SK-N-SH treated with all-trans-retinoic acid at 6 μM for 48 hours (cell line): ENCODE measurements around the gene LPAR3.

Experiments used
- ATAC-seq: fragments of 200-7000 bp; cut with Tn5 transposase; 3 replicates; pipeline ENCODE4 v1.9.1; 2020; ENCODE audit warnings: mild to moderate bottlenecking, moderate library complexity
- ARNTL ChIP-seq: fragments of 450-650 bp; formaldehyde crosslinking; IDR thresholded peaks from 2 replicates; pipeline ENCODE4 v1.5.0; 2020; ENCODE audit warnings: low read depth, mild to moderate bottlenecking, moderate library complexity, borderline replicate concordance
- BACH2 ChIP-seq: fragments of 250-450 bp; sonication (Bioruptor Pico); IDR thresholded peaks from 2 replicates; pipeline ENCODE4 v1.9.0; 2021; ENCODE audit warnings: mild to moderate bottlenecking, borderline replicate concordance
- CSDC2 ChIP-seq: fragments of 250-450 bp; sonication (Bioruptor Pico); IDR thresholded peaks from 2 replicates; pipeline ENCODE4 v1.5.0; 2020; ENCODE audit warnings: mild to moderate bottlenecking, moderate library complexity
- CSRNP3 ChIP-seq: fragments of 250-450 bp; sonication (Bioruptor Pico); IDR thresholded peaks from 2 replicates; pipeline ENCODE4 v1.5.1; 2021; ENCODE audit warnings: mild to moderate bottlenecking, moderate library complexity
- ESRRG ChIP-seq: fragments of 250-450 bp; sonication (Bioruptor Pico); IDR thresholded peaks from 2 replicates; pipeline ENCODE4 v1.6.1; 2021; ENCODE audit warnings: mild to moderate bottlenecking
- GLIS3 ChIP-seq: fragments of 250-450 bp; sonication (Bioruptor Pico); IDR thresholded peaks from 2 replicates; pipeline ENCODE4 v1.5.0; 2020; ENCODE audit warnings: mild to moderate bottlenecking, moderate library complexity
- PATZ1 ChIP-seq: fragments of 250-450 bp; sonication (Bioruptor Pico); IDR thresholded peaks from 2 replicates; pipeline ENCODE4 v1.8.0; 2020; ENCODE audit warnings: mild to moderate bottlenecking, moderate library complexity, borderline replicate concordance
- PPARA ChIP-seq: fragments of 250-450 bp; sonication (Bioruptor Pico); IDR thresholded peaks from 2 replicates; pipeline ENCODE4 v1.5.0; 2020; ENCODE audit warnings: mild to moderate bottlenecking, borderline replicate concordance
- RARB ChIP-seq: fragments of 250-450 bp; sonication (Bioruptor Pico); IDR thresholded peaks from 2 replicates; pipeline ENCODE4 v1.8.0; 2021; ENCODE audit warnings: mild to moderate bottlenecking, moderate library complexity
- SNAI2 ChIP-seq: fragments of 250-450 bp; sonication (Bioruptor Pico); IDR thresholded peaks from 2 replicates; pipeline ENCODE4 v1.5.0; 2020; ENCODE audit warnings: mild to moderate bottlenecking, moderate library complexity
- TCF4 ChIP-seq: fragments of 250-450 bp; sonication (Bioruptor Pico); IDR thresholded peaks from 2 replicates; pipeline ENCODE4 v1.8.0; 2021; ENCODE audit warnings: mild to moderate bottlenecking, moderate library complexity, borderline replicate concordance
- TOX ChIP-seq: fragments of 250-450 bp; sonication (Bioruptor Pico); IDR thresholded peaks from 2 replicates; pipeline ENCODE4 v1.8.0; 2021; ENCODE audit warnings: mild to moderate bottlenecking, moderate library complexity, borderline replicate concordance
- ZC3H10 ChIP-seq: fragments of 250-450 bp; sonication (Bioruptor Pico); IDR thresholded peaks from 2 replicates; pipeline ENCODE4 v1.5.1; 2021; ENCODE audit warnings: mild to moderate bottlenecking, moderate library complexity
- ZFP3 ChIP-seq: fragments of 250-450 bp; sonication (Bioruptor Pico); IDR thresholded peaks from 2 replicates; pipeline ENCODE4 v1.5.0; 2020; ENCODE audit warnings: mild to moderate bottlenecking, moderate library complexity
- ZFP30 ChIP-seq: fragments of 450-650 bp; formaldehyde crosslinking; IDR thresholded peaks from 2 replicates; pipeline ENCODE4 v1.5.0; 2022; ENCODE audit warnings: mild to moderate bottlenecking, moderate library complexity
- ZNF565 ChIP-seq: fragments of 450-650 bp; formaldehyde crosslinking; conservative IDR thresholded peaks from 2 replicates; pipeline ENCODE4 v1.5.0; 2020; ENCODE audit warnings: low read depth, mild to moderate bottlenecking, moderate library complexity
- ZNF70 ChIP-seq: fragments of 450-650 bp; formaldehyde crosslinking; IDR thresholded peaks from 2 replicates; pipeline ENCODE4 v1.5.0; 2020; ENCODE audit warnings: mild to moderate bottlenecking, moderate library complexity
- ZNF8 ChIP-seq: fragments of 450-650 bp; formaldehyde crosslinking; IDR thresholded peaks from 2 replicates; pipeline ENCODE4 v1.5.0; 2020; ENCODE audit warnings: mild to moderate bottlenecking, moderate library complexity
- TF ChIP-seq, protein P1 (sequence below): fragments of 250-450 bp; sonication (Bioruptor Pico); IDR thresholded peaks from 2 replicates; pipeline ENCODE4 v1.5.0; 2020; ENCODE audit warnings: mild to moderate bottlenecking, moderate library complexity
- TF ChIP-seq, protein P2 (sequence below): fragments of 250-450 bp; sonication (Bioruptor Pico); IDR thresholded peaks from 2 replicates; pipeline ENCODE4 v1.8.0; 2021; ENCODE audit warnings: low read depth, mild to moderate bottlenecking, moderate library complexity, borderline replicate concordance
- TF ChIP-seq, protein P3 (sequence below): fragments of 250-450 bp; sonication (Bioruptor Pico); IDR thresholded peaks from 2 replicates; pipeline ENCODE4 v1.5.1; 2020; ENCODE audit warnings: low read depth, mild to moderate bottlenecking, moderate library complexity

LPAR3 gene

DNA sequence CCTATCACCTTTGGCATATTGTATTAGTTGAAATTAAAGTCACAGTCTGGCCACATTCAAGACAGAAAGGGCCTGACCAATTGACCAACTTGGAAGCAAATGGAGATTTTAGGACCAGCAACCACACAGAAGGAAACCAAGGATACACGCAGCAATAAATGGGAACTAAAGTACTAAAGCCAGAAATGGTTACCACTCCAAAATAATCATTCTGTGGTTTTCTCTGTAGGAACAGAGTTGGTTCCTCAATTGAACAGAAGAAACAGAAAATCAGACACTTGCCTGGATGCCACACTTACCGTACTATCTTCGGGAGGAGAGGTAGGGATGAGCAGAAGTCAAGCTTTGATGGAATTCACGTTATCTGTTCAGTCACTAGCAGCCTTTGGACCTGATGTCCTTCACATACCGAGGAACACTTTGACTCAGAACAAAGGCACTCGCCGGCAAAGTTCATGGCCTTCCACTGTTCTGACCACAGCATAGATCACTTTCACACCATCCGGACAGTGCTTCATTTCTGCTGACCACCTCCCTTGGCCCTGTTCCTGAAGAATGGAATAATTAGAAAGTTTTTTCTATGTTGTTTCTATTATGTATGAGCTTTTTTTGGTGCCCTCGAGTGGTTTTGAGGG lies 96.9 kb downstream of the LPAR3 start:
- no peak for ATAC-seq

GRCh38 chr1:84795213-84795612 lies 97.8 kb downstream of the LPAR3 start:
- TF ChIP-seq RARB (no peak), ZC3H10 (CRISPR knock-in tag) (no peak), SNAI2 (CRISPR knock-in tag) (no peak), ZNF565 (CRISPR knock-in tag) (no peak), TCF4 (no peak), GLIS3 (no peak)

More for the DNA sequence above, 96.9 kb downstream of the LPAR3 start:
- no peak for TF ChIP-seq ZNF8 (CRISPR knock-in tag)
- no peak for TF ChIP-seq CSRNP3 (CRISPR knock-in tag)
- no peak for TF ChIP-seq CSDC2 (CRISPR knock-in tag)
- TF ChIP-seq RARB: no peak
- no peak for TF ChIP-seq SNAI2 (CRISPR knock-in tag)
- no peak for TF ChIP-seq ESRRG (CRISPR knock-in tag)
- no peak for TF ChIP-seq PPARA (CRISPR knock-in tag)
- TF ChIP-seq ZC3H10 (CRISPR knock-in tag): no peak
- no peak for TF ChIP-seq ZFP3 (CRISPR knock-in tag)
- TF ChIP-seq ARNTL (CRISPR knock-in tag): no peak
- TF ChIP-seq TOX (CRISPR knock-in tag): no peak
- TF ChIP-seq, protein P1, sequence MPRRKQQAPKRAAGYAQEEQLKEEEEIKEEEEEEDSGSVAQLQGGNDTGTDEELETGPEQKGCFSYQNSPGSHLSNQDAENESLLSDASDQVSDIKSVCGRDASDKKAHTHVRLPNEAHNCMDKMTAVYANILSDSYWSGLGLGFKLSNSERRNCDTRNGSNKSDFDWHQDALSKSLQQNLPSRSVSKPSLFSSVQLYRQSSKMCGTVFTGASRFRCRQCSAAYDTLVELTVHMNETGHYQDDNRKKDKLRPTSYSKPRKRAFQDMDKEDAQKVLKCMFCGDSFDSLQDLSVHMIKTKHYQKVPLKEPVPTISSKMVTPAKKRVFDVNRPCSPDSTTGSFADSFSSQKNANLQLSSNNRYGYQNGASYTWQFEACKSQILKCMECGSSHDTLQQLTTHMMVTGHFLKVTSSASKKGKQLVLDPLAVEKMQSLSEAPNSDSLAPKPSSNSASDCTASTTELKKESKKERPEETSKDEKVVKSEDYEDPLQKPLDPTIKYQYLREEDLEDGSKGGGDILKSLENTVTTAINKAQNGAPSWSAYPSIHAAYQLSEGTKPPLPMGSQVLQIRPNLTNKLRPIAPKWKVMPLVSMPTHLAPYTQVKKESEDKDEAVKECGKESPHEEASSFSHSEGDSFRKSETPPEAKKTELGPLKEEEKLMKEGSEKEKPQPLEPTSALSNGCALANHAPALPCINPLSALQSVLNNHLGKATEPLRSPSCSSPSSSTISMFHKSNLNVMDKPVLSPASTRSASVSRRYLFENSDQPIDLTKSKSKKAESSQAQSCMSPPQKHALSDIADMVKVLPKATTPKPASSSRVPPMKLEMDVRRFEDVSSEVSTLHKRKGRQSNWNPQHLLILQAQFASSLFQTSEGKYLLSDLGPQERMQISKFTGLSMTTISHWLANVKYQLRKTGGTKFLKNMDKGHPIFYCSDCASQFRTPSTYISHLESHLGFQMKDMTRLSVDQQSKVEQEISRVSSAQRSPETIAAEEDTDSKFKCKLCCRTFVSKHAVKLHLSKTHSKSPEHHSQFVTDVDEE (CRISPR knock-in tag): no peak
- no peak for TF ChIP-seq GLIS3
- TF ChIP-seq ZNF565 (CRISPR knock-in tag): no peak
- TF ChIP-seq, protein P2, sequence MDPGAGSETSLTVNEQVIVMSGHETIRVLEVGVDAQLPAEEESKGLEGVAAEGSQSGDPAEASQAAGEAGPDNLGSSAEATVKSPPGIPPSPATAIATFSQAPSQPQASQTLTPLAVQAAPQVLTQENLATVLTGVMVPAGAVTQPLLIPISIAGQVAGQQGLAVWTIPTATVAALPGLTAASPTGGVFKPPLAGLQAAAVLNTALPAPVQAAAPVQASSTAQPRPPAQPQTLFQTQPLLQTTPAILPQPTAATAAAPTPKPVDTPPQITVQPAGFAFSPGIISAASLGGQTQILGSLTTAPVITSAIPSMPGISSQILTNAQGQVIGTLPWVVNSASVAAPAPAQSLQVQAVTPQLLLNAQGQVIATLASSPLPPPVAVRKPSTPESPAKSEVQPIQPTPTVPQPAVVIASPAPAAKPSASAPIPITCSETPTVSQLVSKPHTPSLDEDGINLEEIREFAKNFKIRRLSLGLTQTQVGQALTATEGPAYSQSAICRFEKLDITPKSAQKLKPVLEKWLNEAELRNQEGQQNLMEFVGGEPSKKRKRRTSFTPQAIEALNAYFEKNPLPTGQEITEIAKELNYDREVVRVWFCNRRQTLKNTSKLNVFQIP (CRISPR knock-in tag): no peak
- TF ChIP-seq BACH2 (CRISPR knock-in tag): no peak
- TF ChIP-seq ZNF70 (CRISPR knock-in tag): no peak
- TF ChIP-seq, protein P3, sequence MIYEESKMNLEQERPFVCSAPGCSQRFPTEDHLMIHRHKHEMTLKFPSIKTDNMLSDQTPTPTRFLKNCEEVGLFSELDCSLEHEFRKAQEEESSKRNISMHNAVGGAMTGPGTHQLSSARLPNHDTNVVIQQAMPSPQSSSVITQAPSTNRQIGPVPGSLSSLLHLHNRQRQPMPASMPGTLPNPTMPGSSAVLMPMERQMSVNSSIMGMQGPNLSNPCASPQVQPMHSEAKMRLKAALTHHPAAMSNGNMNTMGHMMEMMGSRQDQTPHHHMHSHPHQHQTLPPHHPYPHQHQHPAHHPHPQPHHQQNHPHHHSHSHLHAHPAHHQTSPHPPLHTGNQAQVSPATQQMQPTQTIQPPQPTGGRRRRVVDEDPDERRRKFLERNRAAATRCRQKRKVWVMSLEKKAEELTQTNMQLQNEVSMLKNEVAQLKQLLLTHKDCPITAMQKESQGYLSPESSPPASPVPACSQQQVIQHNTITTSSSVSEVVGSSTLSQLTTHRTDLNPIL (CRISPR knock-in tag): no peak
- no peak for TF ChIP-seq TCF4
- TF ChIP-seq ZFP30 (CRISPR knock-in tag): no peak

GRCh38 chr1:84792421-84792820 lies 100.6 kb downstream of the LPAR3 start:
- no peak for ATAC-seq
- TF ChIP-seq ZFP30 (CRISPR knock-in tag) (no peak), PPARA (CRISPR knock-in tag) (no peak)

More at GRCh38 chr1:84795213-84795612, 97.8 kb downstream of the LPAR3 start:
- ATAC-seq: no peak

- no peak for TF ChIP-seq PPARA (CRISPR knock-in tag)
- no peak for TF ChIP-seq GLIS3
- TF ChIP-seq ZFP30 (CRISPR knock-in tag): no peak
- no peak for TF ChIP-seq PATZ1
- TF ChIP-seq, protein P3 (CRISPR knock-in tag): no peak
- no peak for TF ChIP-seq ZC3H10 (CRISPR knock-in tag)
- TF ChIP-seq BACH2 (CRISPR knock-in tag): no peak
- TF ChIP-seq, protein P2 (CRISPR knock-in tag): no peak
- ATAC-seq: no peak
These were observed 104.0 kb downstream of the LPAR3 start for GRCh38 chr1:84789014-84789413.
